Transverse colon (tissue), 4 donors: Measurements from ENCODE around the gene CBLIF. TPM values are rescaled to one million over a fixed set of nuclear protein-coding genes. Genes with fewer than 3 reads are reported as not detected.

Source experiments
- DNase-seq: peaks from one replicate; pipeline ENCODE4 v3.0.0-alpha.2; 2019
- H3K27ac ChIP-seq, 4 donors: fragments of 200-600 bp; sonication (generic); 2 replicates each; pipeline ENCODE4 v1.5.1; 2016 to 2018; ENCODE audit warnings: inconsistent platforms in 4 of 4
- H3K27me3 ChIP-seq: fragments of 200-600 bp; sonication (generic); 2 replicates; pipeline ENCODE4 v1.5.1; 2017; ENCODE audit warnings: inconsistent platforms
- H3K36me3 ChIP-seq, 4 donors: fragments of 200-600 bp; sonication (generic); 2 replicates each; pipeline ENCODE4 v1.5.1; 2017 to 2019; ENCODE audit warnings: inconsistent platforms in 4 of 4
- H3K4me1 ChIP-seq, 4 donors: fragments of 200-600 bp; sonication (generic); 2 replicates each; pipeline ENCODE4 v1.5.1; 2017 to 2020; ENCODE audit warnings: inconsistent platforms in 4 of 4
- H3K4me3 ChIP-seq, 4 donors: fragments of 200-600 bp; sonication (generic); 1 replicate in 1 of 4; 2 replicates in 3 of 4; pipeline versions ENCODE4 v1.5.1 to v1.6.1; 2017 to 2019; ENCODE audit warnings: inconsistent platforms in 4 of 4
- H3K9me3 ChIP-seq, 2 donors: fragments of 200-600 bp; sonication (generic); 2 replicates each; pipeline ENCODE4 v1.5.1; 2017 to 2019; ENCODE audit warnings: inconsistent platforms in 2 of 2
- CTCF ChIP-seq, 5 experiments: fragments of 200-600 bp in 3 of 5; fragments of 450-650 bp in 2 of 5; sonication (generic) in 3 of 5; IDR thresholded peaks; 1 replicate in 2 of 5; 2 replicates in 3 of 5; pipeline ENCODE4 v1.5.1; 2016 to 2017; ENCODE audit warnings: antibody characterized with exemption in 5 of 5, inconsistent platforms in 3 of 5, mild to moderate bottlenecking in 2 of 5, moderate library complexity in 1 of 5
- EP300 ChIP-seq: sonication (generic); formaldehyde crosslinking; IDR thresholded peaks from one replicate; pipeline ENCODE4 v1.6.1; 2017; ENCODE audit warnings: antibody characterized with exemption, low read depth
- POLR2A ChIP-seq: fragments of 450-650 bp; IDR thresholded peaks from one replicate; pipeline ENCODE4 v1.6.1; 2016; ENCODE audit warnings: antibody characterized with exemption, mild to moderate bottlenecking, moderate library complexity
- POLR2AphosphoS5 ChIP-seq, 3 donors: sonication (generic); formaldehyde crosslinking; IDR thresholded peaks; one replicate each; pipeline ENCODE4 v1.6.1; 2016; ENCODE audit warnings: antibody characterized with exemption in 3 of 3
- WGBS, 2 donors: methylation state at CpG; one replicate each; pipeline ENCODE4 v1.1.5; 2018; ENCODE audit warnings: low coverage in 1 of 2; 5-methylcytosine and 5-hydroxymethylcytosine counted together
- in situ Hi-C, 4 donors: fragments of 200-750 bp; cut with MboI; loops; one replicate each; pipeline versions ENCODE4 v1.15.0 to v1.15.1; 2017; ENCODE audit warnings: low sequenced_read_pairs in 3 of 4, low pct_ligation_motif_present in 1 of 4, low pct_unique_long_range_greater_than_20kb in 1 of 4
- intact Hi-C: fragments of 100-400 bp; cut with DNase I; formaldehyde crosslinking; loops from one replicate; pipeline ENCODE4 v1.15.1; 2023; ENCODE audit warnings: low total_unique reads
- total RNA-seq, 4 donors: library from RNA; depleted of rRNA; stranded (reverse); fragments of >200 nt; gene quantifications; one replicate each; pipeline ENCODE4 v1.1.0, GENCODE V29; 2016

CBLIF gene
- total RNA-seq, 4 donors from 2014 or later = not detected

- Histone ChIP-seq H3K4me1 (peaks cover 0 to 7% (median 0%) of the 10 kb centered on the region in 4 donors), H3K36me3 (no peaks in the 10 kb centered on the region), H3K27me3 (no peaks in the 10 kb centered on the region), H3K27ac (no peak overlapping the region), H3K4me3 (no peak overlapping the region), H3K9me3 (no peaks in the 10 kb centered on the region)
- DNase-seq = no peak
- TF ChIP-seq POLR2A (no peak), POLR2AphosphoS5 (IDR thresholded peaks at IDR 0.05) (no peak), CTCF (IDR thresholded peaks at IDR 0.05) (no peak), EP300 (no peak)
- intact Hi-C loops (no loop called here), in situ Hi-C loops (no loop called here)
- WGBS, 2 donors = 83 to 86% methylated on average over 9 of the region's 9 CpGs
These were observed 30.7 kb upstream of the CBLIF start for GRCh38 chr11:59875856-59876519.

GRCh38 chr11:59872076-59872475, 26.8 kb upstream of the CBLIF start:
- no peaks in the 10 kb centered on the region for H3K36me3 ChIP-seq
- no peaks in the 10 kb centered on the region for H3K27me3 ChIP-seq
- peaks cover 0 to 3% of the 10 kb centered on the region in 2 donors for H3K9me3 ChIP-seq
- in situ Hi-C loops (no loop called here), intact Hi-C loops (no loop called here)
- no peak overlapping the region for H3K4me3 ChIP-seq
- no peak overlapping the region for H3K27ac ChIP-seq
- DNase-seq = no peak
- no peaks in the 10 kb centered on the region for H3K4me1 ChIP-seq
- TF ChIP-seq POLR2AphosphoS5 (IDR thresholded peaks at IDR 0.05) = no peak
- no peak for TF ChIP-seq EP300
- TF ChIP-seq POLR2A = no peak
- no peak for TF ChIP-seq CTCF (IDR thresholded peaks at IDR 0.05)

GRCh38 chr11:59867946-59868345, 22.6 kb upstream of the CBLIF start:
- no peak overlapping the region for H3K4me3 ChIP-seq
- no peaks in the 10 kb centered on the region for H3K36me3 ChIP-seq
- H3K27me3 ChIP-seq = no peaks in the 10 kb centered on the region
- H3K9me3 ChIP-seq = peaks cover 0 to 3% of the 10 kb centered on the region in 2 donors
- no peak for DNase-seq
- H3K27ac ChIP-seq = no peak overlapping the region
- in situ Hi-C loops (no loop called here), intact Hi-C loops (no loop called here)
- no peak for TF ChIP-seq POLR2AphosphoS5 (IDR thresholded peaks at IDR 0.05)
- TF ChIP-seq POLR2A = no peak
- TF ChIP-seq EP300 = no peak
- TF ChIP-seq CTCF (IDR thresholded peaks at IDR 0.05) = no peak
- H3K4me1 ChIP-seq = no peaks in the 10 kb centered on the region
- 89 to 100% methylated on average over 1 to 2 of the region's 2 CpGs for WGBS, 2 donors

- intact Hi-C loops = no loop called here
- TF ChIP-seq CTCF (IDR thresholded peaks at IDR 0.05) = no peak
- TF ChIP-seq POLR2A = no peak
- TF ChIP-seq EP300 = no peak
- TF ChIP-seq POLR2AphosphoS5 (IDR thresholded peaks at IDR 0.05) = no peak
- WGBS, 2 donors = 71 to 73% methylated on average over 1 of the region's 1 CpG
These were observed 21.5 kb upstream of the CBLIF start for GRCh38 chr11:59866836-59867235.

More at GRCh38 chr11:59866836-59867235, 21.5 kb upstream of the CBLIF start:
- Histone ChIP-seq H3K9me3 (peaks cover 0 to 3% of the 10 kb centered on the region in 2 donors), H3K27me3 (no peaks in the 10 kb centered on the region), H3K36me3 (no peaks in the 10 kb centered on the region), H3K4me1 (no peaks in the 10 kb centered on the region), H3K4me3 (no peak overlapping the region), H3K27ac (no peak overlapping the region)
- DNase-seq = no peak
- in situ Hi-C loops = no loop called here
